ENCODE data around the gene SNX9. TPM values are rescaled to one million over a fixed set of nuclear protein-coding genes. Genes with fewer than 3 reads are reported as not detected.

The SNX9 gene
- total and polyA plus RNA-seq, 2 of the 8 experiments (the other 6 are each of a cell fraction or from before 2014, with no cell fraction given) = 11.8 to 23.2 TPM

DNA sequence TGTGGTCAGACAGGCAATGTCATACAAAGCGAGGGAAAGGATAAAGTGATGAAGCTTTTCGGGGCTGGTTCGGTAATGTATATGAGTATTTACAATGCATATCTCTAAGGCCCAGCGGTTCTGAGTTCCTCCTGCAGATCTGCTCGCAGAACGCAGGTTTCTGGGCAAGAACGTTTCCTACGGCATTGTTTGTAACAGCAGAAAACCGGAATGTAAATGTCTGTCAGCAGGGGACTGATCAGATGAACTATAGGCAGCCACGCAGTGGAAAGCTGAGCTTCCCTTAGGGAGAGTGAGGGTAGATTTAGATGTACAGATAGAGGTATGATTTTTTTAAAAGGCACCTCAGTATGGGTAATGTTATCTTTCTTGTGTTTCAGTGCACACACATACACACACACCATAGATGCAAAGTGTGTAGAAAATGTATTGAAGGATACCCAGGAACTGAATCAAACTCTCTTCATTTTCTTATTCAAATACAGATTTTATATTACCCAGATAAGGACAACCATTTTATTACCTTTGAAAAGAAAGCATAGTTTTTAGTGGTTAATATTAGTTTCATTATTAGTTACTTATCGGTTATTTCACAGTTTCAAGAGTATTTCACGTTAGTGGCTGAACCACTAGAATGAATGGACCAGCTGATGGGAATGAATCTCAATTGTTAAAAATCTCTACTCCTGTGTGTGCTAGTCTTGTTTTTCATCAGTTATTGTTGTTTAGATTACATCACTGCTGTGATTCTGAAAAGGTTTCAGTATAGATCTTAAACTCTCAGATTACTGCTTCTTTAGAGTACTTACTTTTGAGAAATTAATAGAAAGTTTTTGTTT, 56.2 kb downstream of the SNX9 start:
- Histone ChIP-seq H2AK5ac (ENCODE audit: low read depth, low read length) (no peak overlapping the region), H3K79me2 (ENCODE audit: control insufficient read depth in 1 of 2, insufficient read depth in 2 of 2, low read length in 2 of 2) (no peaks in the 10 kb centered on the region; a peak in 1 of 4 replicates), H4K91ac (replicated peaks; ENCODE audit: insufficient read length, low read length) (no peak overlapping the region), H2BK20ac (ENCODE audit: low read length) (no peak overlapping the region), H2BK15ac (ENCODE audit: low read length) (no peak overlapping the region), H2BK120ac (replicated peaks; ENCODE audit: low read depth, low read length) (no peak overlapping the region), H2AFZ (ENCODE audit: low read length) (no peak overlapping the region), H3K9me3 (ENCODE audit: insufficient read depth in 2 of 2, low read depth in 1 of 2, low read length in 1 of 2) (no peaks in the 10 kb centered on the region), H3K23ac (ENCODE audit: insufficient read length) (no peak overlapping the region), H2BK12ac (ENCODE audit: low read depth, low read length) (no peak overlapping the region), H4K8ac (ENCODE audit: extremely low read depth, insufficient read depth, low read length) (no peak overlapping the region), H3K56ac (replicated peaks; ENCODE audit: insufficient read length, low read depth, low read length) (no peak overlapping the region), H3K4me3 (ENCODE audit: extremely low read depth in 1 of 4, insufficient read depth in 2 of 4, low read depth in 3 of 4, low read length in 4 of 4) (peak overlapping the region in 1 of 4 experiments; percentile 13; a peak in 1 of 8 replicates), H2BK5ac (ENCODE audit: low read depth, low read length) (no peak overlapping the region), H3K18ac (ENCODE audit: extremely low read depth, low read length) (no peak overlapping the region), H3K4me1 (replicated peaks in 1 of 4; ENCODE audit: control insufficient read depth in 3 of 4, insufficient read depth in 4 of 4, low read length in 3 of 4) (peaks cover 0 to 10% (median 7%) of the 10 kb centered on the region in 4 experiments; a peak in 4 of 7 replicates), H3K4me2 (ENCODE audit: insufficient read depth in 1 of 2, low read depth in 2 of 2, low read length in 2 of 2) (peak overlapping the region; percentile 2 to 45; a peak in 3 of 4 replicates), H3K27me3 (replicated peaks in 1 of 4; ENCODE audit: control insufficient read depth in 3 of 4, extremely low read depth in 1 of 4, insufficient read depth in 3 of 4, low read length in 3 of 4) (no peaks in the 10 kb centered on the region), H4K20me1 (replicated peaks in 1 of 2; ENCODE audit: control insufficient read depth in 1 of 2, insufficient read depth in 2 of 2, low read length in 2 of 2) (no peaks in the 10 kb centered on the region), H3K79me1 (ENCODE audit: low read depth, low read length) (peaks cover 2% of the 10 kb centered on the region; the same call in 1 of the 2 replicates), H4K5ac (ENCODE audit: insufficient read length, low read depth, low read length) (no peak overlapping the region), H3K14ac (ENCODE audit: insufficient read length) (no peak overlapping the region), H3K23me2 (ENCODE audit: low read depth, low read length) (no peaks in the 10 kb centered on the region), H3K9ac (replicated peaks in 1 of 4; ENCODE audit: extremely low read depth in 1 of 4, low read depth in 3 of 4, low read length in 3 of 4) (no peak overlapping the region), H3K4ac (replicated peaks; ENCODE audit: insufficient read length, low read depth, low read length) (no peak overlapping the region), H3K36me3 (ENCODE audit: control insufficient read depth in 2 of 4, insufficient read depth in 4 of 4, low read length in 3 of 4) (peaks cover 0 to 24% (median 11%) of the 10 kb centered on the region in 4 experiments; a peak in 3 of 8 replicates), H3K27ac (ENCODE audit: low read depth, low read length) (no peak overlapping the region)
- POLR2A ChIA-PET (ENCODE audit: partially characterized antibody) = interaction anchor here (0.8 kb wide), 1 partner anchor 12 kb away, joined by 3 read pairs; no protein-coding TSS in a partner anchor
- 39% methylated on average over 12 of the region's 12 CpGs; no CpG with 5 or more reads in 1 of the 2 experiments for WGBS, 2 experiments (ENCODE audit: extremely low coverage in 1 of 2, insufficient coverage in 1 of 2, insufficient read length in 1 of 2, insufficient replicate concordance in 2 of 2, low coverage in 1 of 2, low lambda C conversion rate in 2 of 2, missing lambda C conversion rate in 1 of 2)
- DNase-seq (ENCODE audit: low read depth in 1 of 2, low spot score in 2 of 2) = no peak
- FAIRE-seq = peak; percentile 73
- CTCF ChIA-PET (ENCODE audit: partially characterized antibody) = interaction anchor here (0.9 to 3.1 kb wide), 7 partner anchors 11 to 212 kb away, joined by 3 to 12 read pairs (median 4); no protein-coding TSS in a partner anchor
- TF ChIP-seq BACH1 (IDR thresholded peaks at IDR 0.05; ENCODE audit: low read length) = no peak
- no peak for TF ChIP-seq EZH2 (IDR thresholded peaks at IDR 0.05; ENCODE audit: low read depth, low read length, severe bottlenecking)
- TF ChIP-seq CHD2 (IDR thresholded peaks at IDR 0.05; ENCODE audit: low read length) = no peak
- TF ChIP-seq RBBP5 (IDR thresholded peaks at IDR 0.05; ENCODE audit: borderline replicate concordance, low read depth, low read length) = no peak
- TF ChIP-seq JUND (IDR thresholded peaks at IDR 0.05; ENCODE audit: low read length) = no peak
- peak; percentile 31 for TF ChIP-seq NANOG (IDR thresholded peaks at IDR 0.05; ENCODE audit: insufficient read depth, low read depth, low read length, poor library complexity, severe bottlenecking)
- TF ChIP-seq CBX8 (IDR thresholded peaks at IDR 0.05; ENCODE audit: borderline replicate concordance, low read depth, low read length) = no peak
- TF ChIP-seq EGR1 (IDR thresholded peaks at IDR 0.05; ENCODE audit: borderline replicate concordance, low read depth, low read length) = no peak
- TF ChIP-seq TEAD4 (IDR thresholded peaks at IDR 0.05; ENCODE audit: low read depth, low read length) = 0 out of 2 replicates have a peak, but pooled peaks have one; percentile 41
- TF ChIP-seq BRCA1 (IDR thresholded peaks at IDR 0.05; ENCODE audit: low read depth, low read length) = no peak
- TF ChIP-seq ASH2L (IDR thresholded peaks at IDR 0.05; ENCODE audit: low read length) = no peak
- no peak for TF ChIP-seq CHD1 (IDR thresholded peaks at IDR 0.05; ENCODE audit: low read depth, low read length)
- no peak for TF ChIP-seq POLR2AphosphoS5 (IDR thresholded peaks at IDR 0.05; ENCODE audit: low read depth, low read length)

All from H1 (cell line).